ENCODE results near the gene MTA2. TPM values are rescaled to one million over a fixed set of nuclear protein-coding genes. Genes with fewer than 3 reads are reported as not detected.

MTA2 gene
- total RNA-seq, 2 donors from 2014 or later: 96.5 to 110 TPM

- TF ChIP-seq CTCF (IDR thresholded peaks at IDR 0.05) (no peak), POLR2A (IDR thresholded peaks at IDR 0.05) (no peak), POLR2AphosphoS5 (IDR thresholded peaks at IDR 0.05) (no peak)
- intact Hi-C loops (cut with DNase I): no loop called here
- peaks cover 11% of the 10 kb centered on the region for H3K4me1 ChIP-seq (replicated peaks)
- peak overlapping the region; percentile 98 to 99 for H3K27ac ChIP-seq
- no peaks in the 10 kb centered on the region for H3K9me3 ChIP-seq
- H3K27me3 ChIP-seq (replicated peaks; ENCODE audit: insufficient read depth): no peaks in the 10 kb centered on the region
- H3K36me3 ChIP-seq: no peaks in the 10 kb centered on the region
- DNase-seq (ENCODE audit: low spot score): no peak
- peak overlapping the region in 1 of 2 donors; percentile 74 for H3K4me3 ChIP-seq
- 54% methylated on average over 17 of the region's 17 CpGs for WGBS
Observed at GRCh38 chr11:62575156-62575555, 26.5 kb downstream of the MTA2 start.

GRCh38 chr11:62574363-62575071 lies 27.1 kb downstream of the MTA2 start:
- Histone ChIP-seq H3K36me3 (peaks cover 0 to 4% of the 10 kb centered on the region in 2 donors), H3K4me1 (replicated peaks) (peaks cover 11% of the 10 kb centered on the region), H3K4me3 (peak overlapping the region; percentile 42 to 74), H3K27ac (peak overlapping the region; percentile 98 to 99), H3K9me3 (no peaks in the 10 kb centered on the region), H3K27me3 (replicated peaks; ENCODE audit: insufficient read depth) (no peaks in the 10 kb centered on the region)
- TF ChIP-seq POLR2A (IDR thresholded peaks at IDR 0.05) (peak; percentile 17), POLR2AphosphoS5 (IDR thresholded peaks at IDR 0.05) (no peak), CTCF (IDR thresholded peaks at IDR 0.05) (no peak)
- WGBS: under 1% methylated on average over 33 of the region's 33 CpGs
- DNase-seq (ENCODE audit: low spot score): no peak
- intact Hi-C loops (cut with DNase I): no loop called here

- H3K4me1 ChIP-seq (replicated peaks): peaks cover 11% of the 10 kb centered on the region
- intact Hi-C loops (cut with DNase I): no loop called here
- DNase-seq (ENCODE audit: low spot score): peak; percentile 99
- WGBS: under 1% methylated on average over 46 of the region's 46 CpGs
- H3K27me3 ChIP-seq (replicated peaks; ENCODE audit: insufficient read depth): no peaks in the 10 kb centered on the region
- H3K27ac ChIP-seq: peak within 1 kb of the TSS; percentile 98 to 99
- peaks cover 0 to 6% of the 10 kb centered on the region in 2 donors for H3K36me3 ChIP-seq
- peak within 1 kb of the TSS; percentile 59 to 74 for H3K4me3 ChIP-seq
- H3K9me3 ChIP-seq: no peaks in the 10 kb centered on the region
- TF ChIP-seq POLR2AphosphoS5 (IDR thresholded peaks at IDR 0.05) (peak; percentile 99), CTCF (IDR thresholded peaks at IDR 0.05) (peak in 1 of 4 experiments; percentile 17), POLR2A (IDR thresholded peaks at IDR 0.05) (peak; percentile 94)
Observed at GRCh38 chr11:62573592-62574362, 27.9 kb downstream of the MTA2 start, which contains the start of gene EEF1G. Gene EEF1G, minus strand, starts transcription at chr11:62573891. Its CDS starts 49 bp downstream, at chr11:62573842.

- Histone ChIP-seq H3K27me3 (replicated peaks; ENCODE audit: insufficient read depth) (no peaks in the 10 kb centered on the region), H3K4me1 (replicated peaks) (peaks cover 11% of the 10 kb centered on the region), H3K4me3 (peak overlapping the region; percentile 59 to 74), H3K9me3 (no peaks in the 10 kb centered on the region), H3K27ac (peak overlapping the region; percentile 98 to 99), H3K36me3 (peaks cover 0 to 6% of the 10 kb centered on the region in 2 donors)
- TF ChIP-seq POLR2AphosphoS5 (IDR thresholded peaks at IDR 0.05) (no peak), POLR2A (IDR thresholded peaks at IDR 0.05) (no peak), CTCF (IDR thresholded peaks at IDR 0.05) (no peak)
- WGBS: under 1% methylated on average over 33 of the region's 33 CpGs
- intact Hi-C loops (cut with DNase I): no loop called here
- DNase-seq (ENCODE audit: low spot score): no peak
Observed at GRCh38 chr11:62573006-62573591, 28.6 kb downstream of the MTA2 start.
